ENCODE results near the gene PDPK1. TPM values are rescaled to one million over a fixed set of nuclear protein-coding genes. Genes with fewer than 3 reads are reported as not detected.

The PDPK1 gene
- total and polyA plus RNA-seq, 4 donors = 12.1 to 28.1 (median 18.2) TPM

- H3K4me1 ChIP-seq (ENCODE audit: control insufficient read depth in 4 of 4, insufficient read depth in 4 of 4, low read length in 3 of 4) = peaks cover 16 to 49% (median 40%) of the 10 kb centered on the region in 4 donors
- H3K4me3 ChIP-seq (ENCODE audit: low read depth in 1 of 3, low read length in 3 of 3) = no peak overlapping the region
- peaks cover 0 to 8% (median 1%) of the 10 kb centered on the region in 4 donors for H3K36me3 ChIP-seq (ENCODE audit: control insufficient read depth in 4 of 4, insufficient read depth in 3 of 4, low read depth in 1 of 4, low read length in 3 of 4)
- H3K9me3 ChIP-seq (ENCODE audit: control insufficient read depth in 4 of 4, low read length in 3 of 4) = no peaks in the 10 kb centered on the region
- no peaks in the 10 kb centered on the region for H3K27me3 ChIP-seq (ENCODE audit: control insufficient read depth in 4 of 4, insufficient read depth in 4 of 4, low read length in 3 of 4)
- DNase-seq (ENCODE audit: low spot score) = no peak
- no peak overlapping the region for H3K27ac ChIP-seq (ENCODE audit: low read depth in 1 of 2, low read length in 2 of 2)
- 85% methylated on average over 8 of the region's 8 CpGs for WGBS
- no peak for TF ChIP-seq YY1 (IDR thresholded peaks at IDR 0.05)
- TF ChIP-seq SP1 (IDR thresholded peaks at IDR 0.05) = no peak
- TF ChIP-seq REST (IDR thresholded peaks at IDR 0.05) = no peak
- no peak for TF ChIP-seq ZBTB33 (IDR thresholded peaks at IDR 0.05)
- TF ChIP-seq RAD21 (IDR thresholded peaks at IDR 0.05) = no peak
- no peak for TF ChIP-seq GABPA (IDR thresholded peaks at IDR 0.05 in 1 of 2, conservative IDR thresholded peaks at IDR 0.05 in 1 of 2)
- no peak overlapping the region for H3K9ac ChIP-seq (ENCODE audit: low read depth in 1 of 2, low read length in 2 of 2)
Observed at GRCh38 chr16:2526135-2526534, 11.7 kb upstream of the PDPK1 start.

- WGBS = 68% methylated on average over 12 of the region's 12 CpGs
- H3K9ac ChIP-seq (ENCODE audit: low read depth in 1 of 2, low read length in 2 of 2) = no peak overlapping the region
- no peak overlapping the region for H3K4me3 ChIP-seq (ENCODE audit: low read depth in 1 of 3, low read length in 3 of 3)
- DNase-seq (ENCODE audit: low spot score) = peak; percentile 39
- TF ChIP-seq JUND (IDR thresholded peaks at IDR 0.05) (no peak), RXRA (IDR thresholded peaks at IDR 0.05) (peak in 1 of 2 donors; percentile 11), TAF1 (conservative IDR thresholded peaks at IDR 0.05) (no peak)
- H3K9me3 ChIP-seq (ENCODE audit: control insufficient read depth in 4 of 4, low read length in 3 of 4) = no peaks in the 10 kb centered on the region
- H3K27me3 ChIP-seq (ENCODE audit: control insufficient read depth in 4 of 4, insufficient read depth in 4 of 4, low read length in 3 of 4) = no peaks in the 10 kb centered on the region
- H3K36me3 ChIP-seq (ENCODE audit: control insufficient read depth in 4 of 4, insufficient read depth in 3 of 4, low read depth in 1 of 4, low read length in 3 of 4) = peaks cover 0 to 8% (median 1%) of the 10 kb centered on the region in 4 donors
- no peak overlapping the region for H3K27ac ChIP-seq (ENCODE audit: low read depth in 1 of 2, low read length in 2 of 2)
- H3K4me1 ChIP-seq (ENCODE audit: control insufficient read depth in 4 of 4, insufficient read depth in 4 of 4, low read length in 3 of 4) = peaks cover 21 to 51% (median 39%) of the 10 kb centered on the region in 4 donors
Observed at GRCh38 chr16:2527071-2527783, 10.6 kb upstream of the PDPK1 start.

- no peaks in the 10 kb centered on the region for H3K27me3 ChIP-seq (ENCODE audit: control insufficient read depth in 4 of 4, insufficient read depth in 4 of 4, low read length in 3 of 4)
- no peak overlapping the region for H3K4me3 ChIP-seq (ENCODE audit: low read depth in 1 of 3, low read length in 3 of 3)
- H3K4me1 ChIP-seq (ENCODE audit: control insufficient read depth in 4 of 4, insufficient read depth in 4 of 4, low read length in 3 of 4) = peaks cover 21 to 56% (median 41%) of the 10 kb centered on the region in 4 donors
- H3K9ac ChIP-seq (ENCODE audit: low read depth in 1 of 2, low read length in 2 of 2) = no peak overlapping the region
- peaks cover 0 to 8% (median 1%) of the 10 kb centered on the region in 4 donors for H3K36me3 ChIP-seq (ENCODE audit: control insufficient read depth in 4 of 4, insufficient read depth in 3 of 4, low read depth in 1 of 4, low read length in 3 of 4)
- H3K9me3 ChIP-seq (ENCODE audit: control insufficient read depth in 4 of 4, low read length in 3 of 4) = no peaks in the 10 kb centered on the region
- DNase-seq (ENCODE audit: low spot score) = no peak
- 94% methylated on average over 24 of the region's 24 CpGs for WGBS
- H3K27ac ChIP-seq (ENCODE audit: low read depth in 1 of 2, low read length in 2 of 2) = no peak overlapping the region
- TF ChIP-seq RXRA (IDR thresholded peaks at IDR 0.05) (no peak), NR2F2 (IDR thresholded peaks at IDR 0.05) (no peak), RAD21 (IDR thresholded peaks at IDR 0.05) (no peak), ATF3 (IDR thresholded peaks at IDR 0.05) (no peak), FOXA1 (IDR thresholded peaks at IDR 0.05) (no peak), GABPA (IDR thresholded peaks at IDR 0.05 in 1 of 2, conservative IDR thresholded peaks at IDR 0.05 in 1 of 2) (no peak), CTCF (IDR thresholded peaks at IDR 0.05; ENCODE audit: low read depth, low read length, missing input control) (no peak), FOXA2 (IDR thresholded peaks at IDR 0.05) (no peak), REST (IDR thresholded peaks at IDR 0.05) (no peak), EGR1 (IDR thresholded peaks at IDR 0.05; ENCODE audit: low read depth in 2 of 2) (no peak), TAF1 (conservative IDR thresholded peaks at IDR 0.05) (no peak), MAX (IDR thresholded peaks at IDR 0.05) (no peak)
Observed at GRCh38 chr16:2527784-2528100, 10.1 kb upstream of the PDPK1 start.
